Endodermal cell (in vitro differentiated cells): ENCODE data around the gene ICAM3. TPM values are rescaled to one million over a fixed set of nuclear protein-coding genes. Genes with fewer than 3 reads are reported as not detected.

Experiments
- DNase-seq: peaks from one replicate; pipeline ENCODE4 v3.0.0-alpha.2; 2017
- H3K27ac ChIP-seq: 2 replicates; pipeline ENCODE4 v1.5.1; 2013; ENCODE audit warnings: mild to moderate bottlenecking, low read depth, low read length, moderate library complexity
- H3K27me3 ChIP-seq: 2 replicates; pipeline ENCODE4 v1.6.1; 2013; ENCODE audit warnings: mild to moderate bottlenecking, low read length, moderate library complexity; ENCODE audit not compliant: insufficient read depth, control insufficient read depth, poor library complexity, severe bottlenecking
- H3K36me3 ChIP-seq: 2 replicates; pipeline ENCODE4 v1.7.0; 2013; ENCODE audit warnings: mild to moderate bottlenecking, low read length, moderate library complexity; ENCODE audit not compliant: control insufficient read depth, insufficient read depth
- H3K4me1 ChIP-seq: one replicate; pipeline ENCODE4 v1.7.0; 2013; ENCODE audit warnings: low read length; ENCODE audit not compliant: control insufficient read depth, insufficient read depth
- H3K4me3 ChIP-seq: 2 replicates; pipeline ENCODE4 v1.5.1; 2013; ENCODE audit warnings: mild to moderate bottlenecking, low read length, moderate library complexity
- H3K9ac ChIP-seq: 2 replicates; pipeline ENCODE4 v1.6.1; 2013; ENCODE audit warnings: mild to moderate bottlenecking, low read length, moderate library complexity; ENCODE audit not compliant: poor library complexity, severe bottlenecking; ENCODE audit errors: extremely low read depth
- H3K9me3 ChIP-seq: 2 replicates; pipeline ENCODE4 v1.6.1; 2013; ENCODE audit warnings: mild to moderate bottlenecking, low read length, moderate library complexity; ENCODE audit not compliant: control insufficient read depth
- H3K27ac Mint-ChIP-seq: 2 replicates; pipeline ENCODE4 v1.8.0; 2020; ENCODE audit warnings: mixed read lengths
- H3K27me3 Mint-ChIP-seq: 2 replicates; pipeline ENCODE4 v1.8.0; 2021; ENCODE audit warnings: mild to moderate bottlenecking, mixed read lengths; ENCODE audit not compliant: insufficient read depth
- H3K36me3 Mint-ChIP-seq: 2 replicates; pipeline ENCODE4 v1.8.0; 2020; ENCODE audit warnings: low read depth, mixed read lengths
- H3K4me1 Mint-ChIP-seq: 2 replicates; pipeline ENCODE4 v1.8.0; 2020; ENCODE audit warnings: mixed read lengths
- H3K4me3 Mint-ChIP-seq: 2 replicates; pipeline ENCODE4 v1.8.0; 2020; ENCODE audit warnings: mild to moderate bottlenecking, moderate library complexity, mixed read lengths
- H3K9me3 Mint-ChIP-seq: 2 replicates; pipeline ENCODE4 v1.8.0; 2020; ENCODE audit warnings: mild to moderate bottlenecking, mixed read lengths
- WGBS, 2 experiments: methylation state at CpG; one replicate each; pipeline versions ENCODE4 v1.1.5 to v1.1.7; 2013; ENCODE audit warnings: missing lambda C conversion rate in 2 of 2, mixed read lengths in 1 of 2; ENCODE audit not compliant: insufficient coverage in 1 of 2, insufficient read length in 1 of 2; 5-methylcytosine and 5-hydroxymethylcytosine counted together
- total RNA-seq, 2 donors: library from RNA; stranded (reverse); fragmentation: NEBNext Ultra II Directional in 1 of 2; extraction: Animal tissue kit (Norgen Biotek cat#: 25700) in 1 of 2; gene quantifications; 2 replicates in 1 of 2; 3 replicates in 1 of 2; pipeline ENCODE4 v1.2.1, GENCODE V29; 2021
- TF ChIP-seq, protein P1 (sequence below): fragments of 200-600 bp; sonication (generic); conservative IDR thresholded peaks from 2 replicates; pipeline ENCODE4 v1.5.0; 2021; ENCODE audit warnings: antibody characterized with exemption, mild to moderate bottlenecking

ICAM3 gene
- total RNA-seq, 2 donors from 2014 or later: 2.7 to 13.7 TPM

GRCh38 chr19:10365518-10365917, 26.1 kb upstream of the ICAM3 start:
- Histone ChIP-seq H3K27ac (no peak overlapping the region), H3K27me3 (no peaks in the 10 kb centered on the region), H3K9ac (no peak overlapping the region), H3K4me1 (no peaks in the 10 kb centered on the region), H3K36me3 (peaks cover 29% of the 10 kb centered on the region), H3K9me3 (no peaks in the 10 kb centered on the region), H3K4me3 (no peak overlapping the region)
- TF ChIP-seq, protein P1, sequence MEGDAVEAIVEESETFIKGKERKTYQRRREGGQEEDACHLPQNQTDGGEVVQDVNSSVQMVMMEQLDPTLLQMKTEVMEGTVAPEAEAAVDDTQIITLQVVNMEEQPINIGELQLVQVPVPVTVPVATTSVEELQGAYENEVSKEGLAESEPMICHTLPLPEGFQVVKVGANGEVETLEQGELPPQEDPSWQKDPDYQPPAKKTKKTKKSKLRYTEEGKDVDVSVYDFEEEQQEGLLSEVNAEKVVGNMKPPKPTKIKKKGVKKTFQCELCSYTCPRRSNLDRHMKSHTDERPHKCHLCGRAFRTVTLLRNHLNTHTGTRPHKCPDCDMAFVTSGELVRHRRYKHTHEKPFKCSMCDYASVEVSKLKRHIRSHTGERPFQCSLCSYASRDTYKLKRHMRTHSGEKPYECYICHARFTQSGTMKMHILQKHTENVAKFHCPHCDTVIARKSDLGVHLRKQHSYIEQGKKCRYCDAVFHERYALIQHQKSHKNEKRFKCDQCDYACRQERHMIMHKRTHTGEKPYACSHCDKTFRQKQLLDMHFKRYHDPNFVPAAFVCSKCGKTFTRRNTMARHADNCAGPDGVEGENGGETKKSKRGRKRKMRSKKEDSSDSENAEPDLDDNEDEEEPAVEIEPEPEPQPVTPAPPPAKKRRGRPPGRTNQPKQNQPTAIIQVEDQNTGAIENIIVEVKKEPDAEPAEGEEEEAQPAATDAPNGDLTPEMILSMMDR: no peak
- no peaks in the 10 kb centered on the region for H3K9me3 Mint-ChIP-seq
- 93 to 94% methylated on average over 21 to 23 of the region's 23 CpGs for WGBS, 2 experiments
- no peak overlapping the region for H3K27ac Mint-ChIP-seq
- no peak for DNase-seq
- H3K27me3 Mint-ChIP-seq: no peaks in the 10 kb centered on the region
- H3K36me3 Mint-ChIP-seq: peaks cover 59% of the 10 kb centered on the region
- no peak overlapping the region for H3K4me3 Mint-ChIP-seq
- H3K4me1 Mint-ChIP-seq: no peaks in the 10 kb centered on the region

DNA sequence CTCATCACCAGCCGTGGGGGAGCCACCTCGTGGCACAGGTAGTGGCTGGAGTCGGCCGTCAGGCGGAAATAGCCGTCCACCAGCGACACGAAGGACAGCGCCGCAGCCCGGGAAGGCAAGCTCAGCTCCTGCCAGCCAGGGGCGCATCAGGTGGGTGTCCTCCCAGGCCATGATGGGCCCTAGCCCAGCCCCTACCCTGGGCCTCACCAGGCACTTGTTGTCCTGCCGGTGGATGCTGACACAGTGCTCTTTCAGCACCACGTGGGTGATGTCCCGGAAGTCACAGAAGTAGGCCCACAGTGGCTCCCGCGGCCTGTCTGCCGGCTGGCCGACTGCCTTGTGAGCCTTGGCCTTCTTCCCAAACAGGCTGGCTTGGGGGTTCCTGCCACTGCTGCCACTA, 25.2 kb upstream of the ICAM3 start:
- peaks cover 29% of the 10 kb centered on the region for H3K36me3 ChIP-seq
- 86 to 91% methylated on average over 9 to 19 of the region's 19 CpGs for WGBS, 2 experiments
- no peaks in the 10 kb centered on the region for H3K4me1 Mint-ChIP-seq
- H3K27ac Mint-ChIP-seq: no peak overlapping the region
- no peak overlapping the region for H3K27ac ChIP-seq
- peaks cover 57% of the 10 kb centered on the region for H3K36me3 Mint-ChIP-seq
- no peaks in the 10 kb centered on the region for H3K4me1 ChIP-seq
- H3K27me3 Mint-ChIP-seq: no peaks in the 10 kb centered on the region
- no peak for DNase-seq
- no peak overlapping the region for H3K9ac ChIP-seq
- H3K9me3 Mint-ChIP-seq: no peaks in the 10 kb centered on the region
- TF ChIP-seq, protein P1: no peak
- H3K9me3 ChIP-seq: no peaks in the 10 kb centered on the region
- H3K4me3 Mint-ChIP-seq: no peak overlapping the region
- no peaks in the 10 kb centered on the region for H3K27me3 ChIP-seq
- H3K4me3 ChIP-seq: no peak overlapping the region

GRCh38 chr19:10363789-10364281, 24.4 kb upstream of the ICAM3 start:
- H3K36me3 Mint-ChIP-seq: peaks cover 54% of the 10 kb centered on the region
- no peaks in the 10 kb centered on the region for H3K9me3 Mint-ChIP-seq
- TF ChIP-seq, protein P1: no peak
- no peaks in the 10 kb centered on the region for H3K4me1 Mint-ChIP-seq
- no peaks in the 10 kb centered on the region for H3K27me3 ChIP-seq
- no peaks in the 10 kb centered on the region for H3K27me3 Mint-ChIP-seq
- H3K4me1 ChIP-seq: no peaks in the 10 kb centered on the region
- 83 to 93% methylated on average over 12 of the region's 12 CpGs for WGBS, 2 experiments
- H3K36me3 ChIP-seq: peaks cover 29% of the 10 kb centered on the region
- no peak overlapping the region for H3K4me3 Mint-ChIP-seq
- H3K9ac ChIP-seq: no peak overlapping the region
- no peak overlapping the region for H3K4me3 ChIP-seq
- no peak overlapping the region for H3K27ac Mint-ChIP-seq
- DNase-seq: no peak
- H3K9me3 ChIP-seq: no peaks in the 10 kb centered on the region
- no peak overlapping the region for H3K27ac ChIP-seq
